HG02884 (cell line): ENCODE results near the gene DUS4L.
"Not testable (repeated sequence)": the region's sequence is repeated elsewhere in the genome, so short reads cannot be mapped to it uniquely, and the experiment has no call there.

Experiments
- ATAC-seq: cut with Tn5 transposase; IDR thresholded peaks from one replicate; pipeline ENCODE4 v1.9.1; 2021; ENCODE audit warnings: mild to moderate bottlenecking, moderate library complexity; ENCODE audit not compliant: unreplicated experiment

DUS4L gene, protein sequence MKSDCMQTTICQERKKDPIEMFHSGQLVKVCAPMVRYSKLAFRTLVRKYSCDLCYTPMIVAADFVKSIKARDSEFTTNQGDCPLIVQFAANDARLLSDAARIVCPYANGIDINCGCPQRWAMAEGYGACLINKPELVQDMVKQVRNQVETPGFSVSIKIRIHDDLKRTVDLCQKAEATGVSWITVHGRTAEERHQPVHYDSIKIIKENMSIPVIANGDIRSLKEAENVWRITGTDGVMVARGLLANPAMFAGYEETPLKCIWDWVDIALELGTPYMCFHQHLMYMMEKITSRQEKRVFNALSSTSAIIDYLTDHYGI

DNA sequence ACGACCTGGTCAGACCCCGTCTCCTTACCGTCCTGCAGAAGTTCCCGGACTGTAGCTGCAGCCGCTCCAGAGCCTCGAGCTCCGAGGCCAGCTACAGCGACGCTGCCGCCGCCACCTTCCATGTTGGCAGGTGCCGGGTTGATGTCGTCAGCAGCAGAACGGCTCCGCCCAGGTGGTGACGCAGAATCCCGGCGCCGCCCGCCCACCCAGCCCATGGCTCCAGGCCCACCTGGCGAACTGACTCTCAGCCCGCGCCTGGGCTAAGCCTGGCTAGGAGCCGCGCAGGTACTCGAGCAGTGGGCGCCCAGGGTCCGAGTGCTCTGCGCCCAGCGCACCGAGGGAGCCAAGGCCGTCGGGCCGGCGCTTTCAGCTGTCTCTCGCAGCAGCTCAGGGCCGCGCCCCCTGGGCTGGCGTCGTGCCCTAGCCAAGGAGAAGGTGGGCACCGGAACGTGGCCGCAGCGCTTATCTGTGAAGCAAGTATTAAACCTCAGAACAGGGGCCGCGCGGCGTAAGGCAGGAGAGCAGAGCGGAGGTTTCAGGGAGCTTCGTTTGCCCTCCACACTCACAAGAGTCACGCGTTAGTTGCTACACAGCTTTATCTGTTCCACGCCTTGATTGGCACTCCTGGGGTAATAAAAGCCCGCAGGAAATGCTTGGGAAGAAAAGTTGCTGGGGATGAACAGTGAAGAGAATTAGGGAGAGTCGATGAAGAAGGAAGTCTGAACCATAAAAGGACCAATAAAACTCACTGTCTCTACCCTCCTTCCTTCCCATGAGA lies at the start of gene DUS4L, which contains the start of gene COG5:
DUS4L (plus strand) TSS at position 197 of the 778 bp plus-strand sequence. CDS start 3,100 bp downstream, outside the sequence.
COG5 (minus strand) TSS at position 146 of the 778 bp plus-strand sequence; CDS start at position 122, 24 bp downstream.
- ATAC-seq = peak; percentile 93

GRCh38 chr7:107526672-107527071 lies 37.1 kb upstream of the DUS4L start:
- no peak for ATAC-seq

GRCh38 chr7:107527196-107527595 lies 36.6 kb upstream of the DUS4L start:
- no peak for ATAC-seq

GRCh38 chr7:107528461-107528860 lies 35.3 kb upstream of the DUS4L start:
- ATAC-seq = no peak

DNA sequence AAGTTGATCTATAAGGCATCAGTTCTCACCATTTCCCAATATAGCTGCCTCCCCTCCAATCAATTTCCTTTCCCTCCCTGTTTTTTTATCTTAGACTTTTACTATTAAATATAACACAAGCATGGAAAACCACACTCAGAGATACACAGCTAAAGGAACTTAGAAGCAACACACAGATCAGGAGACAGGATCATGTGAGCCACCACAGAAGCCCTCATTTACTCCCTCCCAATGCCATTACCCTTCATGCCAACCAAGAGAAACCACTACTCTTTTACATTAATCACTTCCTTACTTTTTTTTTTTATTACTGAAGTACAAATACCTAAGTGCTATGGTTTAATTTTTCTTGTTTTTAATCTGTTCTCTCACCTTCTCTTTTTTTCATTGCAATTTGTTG lies 33.0 kb upstream of the DUS4L start:
- no peak for ATAC-seq

GRCh38 chr7:107534139-107534538 lies 29.6 kb upstream of the DUS4L start:
- no peak for ATAC-seq

GRCh38 chr7:107537228-107537627 lies 26.5 kb upstream of the DUS4L start:
- ATAC-seq = not testable (repeated sequence)

GRCh38 chr7:107538001-107538400 lies 25.8 kb upstream of the DUS4L start:
- ATAC-seq = no peak

DNA sequence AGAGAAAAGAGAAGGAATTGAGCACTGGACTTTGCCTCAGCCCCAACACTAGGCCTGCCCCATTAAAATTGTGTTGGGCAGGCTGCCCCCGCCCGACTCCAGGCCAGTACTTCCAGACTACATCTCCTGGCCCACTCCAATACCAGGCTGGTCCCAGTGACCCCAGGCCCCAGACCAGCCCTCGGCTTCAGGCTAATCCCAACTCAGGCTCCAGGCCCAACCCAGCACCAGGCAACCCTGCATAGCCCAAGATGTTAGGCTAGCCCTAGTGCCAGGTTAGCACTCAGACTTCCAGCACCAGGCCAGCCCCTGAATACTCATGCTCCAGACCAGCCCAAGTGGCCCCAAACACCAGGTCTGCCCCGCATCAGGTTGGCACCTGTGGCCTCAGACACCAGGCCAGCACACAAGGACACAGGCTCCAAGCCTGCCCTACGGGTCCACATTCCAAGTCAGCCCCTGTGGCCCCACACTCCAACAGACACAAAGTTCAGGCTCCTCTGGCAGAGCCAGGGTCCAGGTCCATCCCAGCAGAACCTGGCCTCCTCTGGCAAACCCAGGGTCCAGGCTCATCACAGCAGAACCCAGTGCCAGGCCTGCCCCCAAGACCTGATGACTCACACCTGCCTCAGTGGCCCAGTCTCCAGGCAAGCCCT lies 20.3 kb upstream of the DUS4L start:
- ATAC-seq = no peak

DNA sequence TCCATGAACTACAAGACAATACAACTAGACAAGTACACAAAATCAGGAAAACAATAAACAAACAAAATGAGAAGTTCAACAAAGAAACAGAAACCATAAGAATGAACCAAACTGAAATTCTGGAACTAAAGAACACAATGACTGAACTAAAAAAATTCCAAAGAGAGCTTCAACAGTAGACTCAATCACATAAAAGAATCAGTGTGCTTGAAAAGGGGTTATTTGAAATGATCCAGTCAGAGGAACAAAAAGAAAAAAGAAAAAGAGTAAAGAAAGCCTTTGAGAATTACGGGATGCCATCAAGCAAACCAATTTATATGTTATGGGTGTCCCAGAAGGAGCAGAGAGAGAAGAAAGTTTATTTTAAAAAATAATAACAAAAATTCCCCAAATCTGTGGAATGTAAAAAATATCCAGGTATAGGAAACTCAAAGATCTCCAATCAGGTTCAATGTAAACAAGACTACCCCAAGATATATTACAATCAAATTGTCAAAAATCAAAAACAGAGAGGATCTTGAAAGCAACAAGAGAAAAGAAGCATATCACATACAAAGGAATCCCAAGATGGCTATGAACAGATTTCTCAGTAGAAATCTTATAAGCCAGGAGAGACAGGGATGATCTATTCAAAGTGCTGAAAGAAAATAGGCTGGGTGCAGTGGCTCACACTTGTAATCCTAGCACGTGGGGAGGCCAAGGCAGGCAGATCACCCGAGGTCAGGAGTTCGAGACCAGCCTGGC lies 18.8 kb upstream of the DUS4L start:
- no peak for ATAC-seq

DNA sequence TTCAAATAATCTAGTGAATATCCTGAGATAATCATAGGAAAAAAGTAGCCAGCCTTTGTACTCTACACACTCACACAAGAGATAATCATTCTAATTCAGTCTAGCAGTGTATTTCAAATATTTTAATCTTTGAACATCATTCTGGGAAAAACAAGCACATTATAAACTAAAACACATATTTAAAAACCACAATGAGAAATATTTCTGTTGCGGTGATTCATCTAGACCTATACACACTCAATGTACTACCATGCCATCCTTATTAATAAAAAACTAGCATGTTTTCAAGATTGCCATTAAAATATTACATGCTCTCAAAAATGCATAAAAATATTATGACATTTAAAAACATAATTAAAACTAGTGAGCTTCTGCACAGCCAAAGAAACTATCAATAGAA lies 11.8 kb upstream of the DUS4L start:
- ATAC-seq = no peak

- no peak for ATAC-seq
Measured at GRCh38 chr7:107555893-107556292, 7.9 kb upstream of the DUS4L start.

DNA sequence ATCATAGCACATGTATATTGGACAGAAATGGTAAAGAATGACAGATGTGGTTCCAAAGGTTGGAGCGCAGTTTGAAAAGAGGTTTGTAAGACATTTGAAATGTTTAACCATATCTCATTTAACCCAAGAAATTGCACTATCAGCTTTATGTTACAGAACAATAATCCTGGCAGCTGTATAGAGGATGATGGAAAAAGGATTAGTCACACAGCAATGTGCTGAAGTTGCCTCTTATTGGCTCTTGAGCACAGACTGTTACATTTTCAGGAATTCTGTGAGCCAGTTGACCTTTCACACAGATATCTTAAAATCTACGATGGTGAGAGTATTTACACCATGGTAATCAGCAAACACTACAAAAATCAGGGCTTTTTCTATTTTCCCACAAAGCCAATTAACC lies 3.9 kb upstream of the DUS4L start:
- ATAC-seq = no peak

- no peak for ATAC-seq
Measured at GRCh38 chr7:107560898-107561516, 2.8 kb upstream of the DUS4L start.

DNA sequence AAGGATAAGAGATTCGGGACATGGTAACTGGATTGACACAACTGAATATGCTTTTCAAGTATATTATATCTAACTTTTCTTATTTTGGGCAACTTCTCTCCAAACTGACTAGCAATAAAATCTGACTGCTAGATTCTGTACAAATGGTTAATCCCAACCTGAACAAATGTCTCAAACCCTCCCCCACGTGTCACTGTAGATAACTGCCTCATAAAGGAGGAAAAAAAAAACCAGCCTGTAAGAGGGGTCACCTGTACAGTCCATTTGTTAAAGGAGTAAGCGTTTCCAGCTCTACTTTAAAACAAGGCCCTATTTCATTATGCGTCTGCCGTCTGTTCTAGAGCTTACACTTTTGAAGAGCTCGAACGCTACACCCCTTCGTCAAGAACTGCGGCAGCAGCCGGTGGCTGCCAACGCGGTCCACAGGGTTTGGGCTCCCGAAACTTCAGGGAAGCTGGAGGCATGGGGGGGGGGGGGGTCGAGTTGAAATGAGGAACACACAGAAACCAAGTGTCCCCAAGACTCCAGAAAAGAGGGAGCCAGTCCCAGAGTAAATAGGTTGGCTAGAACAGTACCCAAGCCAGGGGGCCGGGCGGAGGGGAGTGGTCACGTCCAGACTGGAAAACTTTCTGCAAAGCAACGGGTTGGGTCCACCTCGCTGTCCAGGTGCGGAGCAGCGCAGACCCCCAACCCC lies 543 bp upstream of the DUS4L start:
- peak; percentile 51 for ATAC-seq

GRCh38 chr7:107564553-107565298 lies 955 bp downstream of the DUS4L start:
- ATAC-seq = no peak

DNA sequence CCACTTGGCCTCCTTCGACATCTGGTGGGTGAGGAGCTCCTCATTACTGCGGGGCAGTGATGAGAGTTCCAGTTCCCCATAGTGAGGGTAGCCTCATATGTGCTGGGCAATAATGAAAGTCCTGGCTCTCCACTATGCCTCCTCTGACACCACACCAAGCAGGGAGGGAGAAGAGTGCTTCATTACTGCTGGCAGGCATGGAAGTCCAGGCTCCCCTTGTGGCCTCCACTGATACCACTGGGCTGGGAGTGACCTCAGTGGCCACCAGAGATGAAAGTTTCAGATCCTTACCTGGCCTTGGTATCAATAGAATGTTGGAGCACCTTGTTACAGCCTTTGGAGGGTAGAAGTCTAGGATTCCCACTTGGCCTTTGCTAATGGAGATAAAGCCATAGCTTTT lies 6.5 kb downstream of the DUS4L start:
- no peak for ATAC-seq

GRCh38 chr7:107573537-107573936 lies 9.8 kb downstream of the DUS4L start:
- ATAC-seq = no peak

DNA sequence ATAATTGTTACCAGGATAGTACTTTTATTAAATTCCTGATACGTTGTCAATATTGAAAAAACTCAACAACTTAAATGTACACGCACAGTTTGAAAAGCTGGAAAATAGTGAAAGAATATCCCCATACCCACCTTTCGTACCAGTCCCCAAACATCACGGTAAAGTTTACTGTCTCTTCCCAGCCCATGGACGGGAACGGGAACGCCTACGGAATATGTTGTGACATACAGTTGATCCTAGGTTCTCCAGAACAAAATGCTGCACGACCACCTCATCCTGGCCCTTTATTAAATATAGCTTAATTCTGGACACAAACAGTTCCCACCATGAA lies 15.7 kb downstream of the DUS4L start:
- ATAC-seq = no peak
